SK-N-SH (cell line): ENCODE data around the gene RNF180. TPM values are rescaled to one million over a fixed set of nuclear protein-coding genes. Genes with fewer than 3 reads are reported as not detected.

Source experiments
- CTCF ChIA-PET: fragments of 300-600, 350-600 bp; formaldehyde crosslinking; extraction: SDS; loops from one replicate; lab custom pipeline; 2021; lab: Yijun Ruan, JAX
- POLR2A ChIA-PET: fragments of 350-600 bp; sonication (Branson Sonifier 250); formaldehyde crosslinking; extraction: SDS; loops from one replicate; lab custom pipeline; 2020; ENCODE audit warnings: antibody characterized with exemption, inconsistent platforms; lab: Yijun Ruan, JAX
- DNase-seq: peaks from one replicate; pipeline ENCODE4 v3.0.0; 2012
- H2AFZ ChIP-seq: fragments of 200-600 bp; sonication (generic); 2 replicates; pipeline ENCODE4 v1.8.1; 2016; ENCODE audit warnings: antibody characterized with exemption, mild to moderate bottlenecking, low read depth
- H3F3A ChIP-seq: fragments of 200-600 bp; sonication (generic); replicated peaks from 2 replicates; pipeline ENCODE3; 2016; ENCODE audit warnings: antibody characterized with exemption, mild to moderate bottlenecking; ENCODE audit not compliant: insufficient read depth
- H3K27ac ChIP-seq, 2 experiments: fragments of 200-500 bp in 1 of 2; fragments of 200-600 bp in 1 of 2; sonication (Bioruptor generic) in 1 of 2; sonication (generic), shearing (Covaris generic) in 1 of 2; 2 replicates each; pipeline versions ENCODE4 v1.5.1 to v1.6.1; 2014 to 2016; ENCODE audit warnings: low read depth in 2 of 2, inconsistent platforms in 1 of 2, low read length in 1 of 2, mild to moderate bottlenecking in 1 of 2, mixed read lengths in 1 of 2
- H3K27me3 ChIP-seq: fragments of 200-600 bp; sonication (generic), shearing (Covaris generic); 2 replicates; pipeline ENCODE4 v1.6.1; 2016; ENCODE audit warnings: mixed run types; ENCODE audit not compliant: insufficient read depth
- H3K36me3 ChIP-seq, 2 experiments: fragments of 200-500 bp in 1 of 2; fragments of 200-600 bp in 1 of 2; sonication (Bioruptor generic) in 1 of 2; sonication (generic) in 1 of 2; replicated peaks in 1 of 2; 2 replicates each; pipeline versions ENCODE3 to v1.5.1; 2014 to 2016; ENCODE audit warnings: low read length in 1 of 2, mild to moderate bottlenecking in 1 of 2; ENCODE audit not compliant: insufficient read depth in 2 of 2, control insufficient read depth in 1 of 2
- H3K4me1 ChIP-seq, 2 experiments: fragments of 200-500 bp in 1 of 2; fragments of 200-600 bp in 1 of 2; sonication (Bioruptor generic) in 1 of 2; sonication (generic), shearing (Covaris generic) in 1 of 2; 2 replicates each; pipeline versions ENCODE4 v1.5.1 to v1.6.1; 2014 to 2016; ENCODE audit warnings: low read depth in 1 of 2, low read length in 1 of 2, mixed run types in 1 of 2; ENCODE audit not compliant: insufficient read depth in 2 of 2, control insufficient read depth in 1 of 2
- H3K4me2 ChIP-seq: fragments of 200-600 bp; sonication (generic), shearing (Covaris generic); 2 replicates; pipeline ENCODE4 v1.6.1; 2017; ENCODE audit warnings: mixed run types
- H3K4me3 ChIP-seq, 2 experiments: fragments of 200-500 bp in 1 of 2; fragments of 200-600 bp in 1 of 2; sonication (Bioruptor generic) in 1 of 2; sonication (generic), shearing (Covaris generic) in 1 of 2; 2 replicates each; pipeline versions ENCODE4 v1.5.1 to v1.8.1; 2014 to 2016; ENCODE audit warnings: low read depth in 2 of 2, inconsistent platforms in 1 of 2, low read length in 1 of 2, mild to moderate bottlenecking in 1 of 2, mixed read lengths in 1 of 2, moderate library complexity in 1 of 2
- H3K79me2 ChIP-seq: fragments of 200-600 bp; sonication (generic); 2 replicates; pipeline ENCODE4 v1.8.1; 2017; ENCODE audit warnings: mild to moderate bottlenecking; ENCODE audit not compliant: insufficient read depth
- H3K9ac ChIP-seq: fragments of 200-600 bp; sonication (generic); 2 replicates; pipeline ENCODE4 v1.6.1; 2017; ENCODE audit warnings: mixed run types
- H3K9me2 ChIP-seq: fragments of 200-600 bp; sonication (generic); 2 replicates; pipeline ENCODE4 v1.6.1; 2017; ENCODE audit warnings: mixed run types
- H3K9me3 ChIP-seq: fragments of 200-600 bp; sonication (generic); 2 replicates; pipeline ENCODE4 v1.6.1; 2017; ENCODE audit warnings: mixed run types, mild to moderate bottlenecking, moderate library complexity
- H4K20me1 ChIP-seq: fragments of 200-600 bp; sonication (generic); 2 replicates; pipeline ENCODE4 v1.6.1; 2017; ENCODE audit warnings: mild to moderate bottlenecking, mixed run types; ENCODE audit not compliant: insufficient read depth
- CHD2 ChIP-seq: fragments of 150-350 bp; IDR thresholded peaks from 2 replicates; pipeline ENCODE4 v1.6.1; 2018; ENCODE audit warnings: low read length; ENCODE audit not compliant: partially characterized antibody
- EP300 ChIP-seq, 2 experiments: IDR thresholded peaks; 2 replicates each; pipeline versions ENCODE4 v1.4.0 to v1.6.1; 2012; ENCODE audit warnings: borderline replicate concordance in 1 of 2, low read depth in 1 of 2, low read length in 1 of 2
- EZH2phosphoT487 ChIP-seq: fragments of 200-600 bp; sonication (generic); IDR thresholded peaks from 2 replicates; pipeline ENCODE4 v1.6.1; 2017; ENCODE audit warnings: low read depth, mixed run types, mild to moderate bottlenecking, antibody characterized with exemption, moderate library complexity, borderline replicate concordance
- MEF2A ChIP-seq: IDR thresholded peaks from 2 replicates; pipeline ENCODE4 v1.4.0; 2012; ENCODE audit warnings: low read depth, borderline replicate concordance
- MXI1 ChIP-seq: IDR thresholded peaks from 2 replicates; pipeline ENCODE4 v1.6.1; 2012; ENCODE audit warnings: mild to moderate bottlenecking, low read depth, low read length, improper control_type of control experiment
- RFX5 ChIP-seq: IDR thresholded peaks from 2 replicates; pipeline ENCODE4 v1.6.1; 2012; ENCODE audit warnings: mild to moderate bottlenecking, improper control_type of control experiment, low read length
- RXRA ChIP-seq: IDR thresholded peaks from 2 replicates; pipeline ENCODE4 v1.4.0; 2012; ENCODE audit warnings: low read depth, mild to moderate bottlenecking, borderline replicate concordance
- SIN3A ChIP-seq: IDR thresholded peaks from 2 replicates; pipeline ENCODE4 v1.6.1; 2012; ENCODE audit warnings: low read depth, mild to moderate bottlenecking, low read length, moderate library complexity, borderline replicate concordance
- WGBS: methylation state at CpG from one replicate; pipeline ENCODE4 v1.1.6; 2017; ENCODE audit warnings: low lambda C conversion rate; 5-methylcytosine and 5-hydroxymethylcytosine counted together
- polyA plus RNA-seq, 3 experiments: library from polyadenylated mRNA; depleted of rRNA; stranded (reverse); fragments of >200 nt; gene quantifications; 2 replicates each; pipeline ENCODE4 v1.2.3, GENCODE V29; 2012
- TF ChIP-seq, protein P1 (sequence below): IDR thresholded peaks from 2 replicates; pipeline ENCODE4; 2012
- TF ChIP-seq, protein P2 (sequence below): fragments of 150-350 bp; IDR thresholded peaks from 2 replicates; pipeline ENCODE4 v1.6.1; 2017; ENCODE audit warnings: antibody characterized with exemption, low read length, low read depth, borderline replicate concordance

The RNF180 gene
- polyA plus RNA-seq, 1 of the 3 experiments (the other 2 are of a cell fraction): 0.02 TPM

DNA sequence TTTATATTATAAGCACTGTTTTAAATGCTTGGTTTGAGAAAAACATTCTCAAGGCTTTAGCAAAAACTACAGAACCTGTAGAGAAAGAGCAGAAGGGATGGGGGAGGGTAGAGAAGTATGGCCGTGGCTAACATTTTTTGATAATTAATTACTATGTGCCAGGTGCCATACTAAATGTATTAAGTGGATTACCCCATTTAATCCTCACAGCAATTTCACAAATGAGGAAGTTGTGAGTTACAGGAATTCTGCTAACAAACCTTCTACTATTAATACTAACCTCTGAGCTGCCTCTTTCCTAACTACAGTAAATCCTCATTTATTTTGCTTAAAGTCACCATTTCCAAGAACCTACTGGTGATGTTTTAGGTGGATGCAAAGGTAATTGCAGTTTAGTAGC, 157.9 kb downstream of the RNF180 start:
- no peaks in the 10 kb centered on the region for H4K20me1 ChIP-seq
- WGBS: 0% methylated on average over 1 of the region's 1 CpG
- no peaks in the 10 kb centered on the region for H3K27me3 ChIP-seq
- H3K79me2 ChIP-seq: no peaks in the 10 kb centered on the region
- H2AFZ ChIP-seq: no peak overlapping the region
- TF ChIP-seq, protein P1, sequence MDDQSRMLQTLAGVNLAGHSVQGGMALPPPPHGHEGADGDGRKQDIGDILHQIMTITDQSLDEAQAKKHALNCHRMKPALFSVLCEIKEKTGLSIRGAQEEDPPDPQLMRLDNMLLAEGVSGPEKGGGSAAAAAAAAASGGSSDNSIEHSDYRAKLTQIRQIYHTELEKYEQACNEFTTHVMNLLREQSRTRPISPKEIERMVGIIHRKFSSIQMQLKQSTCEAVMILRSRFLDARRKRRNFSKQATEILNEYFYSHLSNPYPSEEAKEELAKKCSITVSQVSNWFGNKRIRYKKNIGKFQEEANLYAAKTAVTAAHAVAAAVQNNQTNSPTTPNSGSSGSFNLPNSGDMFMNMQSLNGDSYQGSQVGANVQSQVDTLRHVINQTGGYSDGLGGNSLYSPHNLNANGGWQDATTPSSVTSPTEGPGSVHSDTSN: no peak
- TF ChIP-seq, protein P2, sequence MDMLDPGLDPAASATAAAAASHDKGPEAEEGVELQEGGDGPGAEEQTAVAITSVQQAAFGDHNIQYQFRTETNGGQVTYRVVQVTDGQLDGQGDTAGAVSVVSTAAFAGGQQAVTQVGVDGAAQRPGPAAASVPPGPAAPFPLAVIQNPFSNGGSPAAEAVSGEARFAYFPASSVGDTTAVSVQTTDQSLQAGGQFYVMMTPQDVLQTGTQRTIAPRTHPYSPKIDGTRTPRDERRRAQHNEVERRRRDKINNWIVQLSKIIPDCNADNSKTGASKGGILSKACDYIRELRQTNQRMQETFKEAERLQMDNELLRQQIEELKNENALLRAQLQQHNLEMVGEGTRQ: no peak
- no peak for TF ChIP-seq RXRA
- no peak for TF ChIP-seq MEF2A
- no peak for TF ChIP-seq MXI1
- TF ChIP-seq CHD2: no peak
- TF ChIP-seq SIN3A: no peak
- no peak for TF ChIP-seq EZH2phosphoT487
- TF ChIP-seq, all 33 proteins: peak for 0
- no peaks in the 10 kb centered on the region for H3K9me3 ChIP-seq
- no peaks in the 10 kb centered on the region for H3K4me1 ChIP-seq
- H3K4me2 ChIP-seq: no peak overlapping the region
- no peaks in the 10 kb centered on the region for H3F3A ChIP-seq
- no peak for DNase-seq
- no peaks in the 10 kb centered on the region for H3K36me3 ChIP-seq
- no peak overlapping the region for H3K9ac ChIP-seq
- ChIA-PET POLR2A (no interaction called here), CTCF (no interaction called here)
- no peaks in the 10 kb centered on the region for H3K9me2 ChIP-seq
- no peak overlapping the region for H3K27ac ChIP-seq
- no peak overlapping the region for H3K4me3 ChIP-seq

DNA sequence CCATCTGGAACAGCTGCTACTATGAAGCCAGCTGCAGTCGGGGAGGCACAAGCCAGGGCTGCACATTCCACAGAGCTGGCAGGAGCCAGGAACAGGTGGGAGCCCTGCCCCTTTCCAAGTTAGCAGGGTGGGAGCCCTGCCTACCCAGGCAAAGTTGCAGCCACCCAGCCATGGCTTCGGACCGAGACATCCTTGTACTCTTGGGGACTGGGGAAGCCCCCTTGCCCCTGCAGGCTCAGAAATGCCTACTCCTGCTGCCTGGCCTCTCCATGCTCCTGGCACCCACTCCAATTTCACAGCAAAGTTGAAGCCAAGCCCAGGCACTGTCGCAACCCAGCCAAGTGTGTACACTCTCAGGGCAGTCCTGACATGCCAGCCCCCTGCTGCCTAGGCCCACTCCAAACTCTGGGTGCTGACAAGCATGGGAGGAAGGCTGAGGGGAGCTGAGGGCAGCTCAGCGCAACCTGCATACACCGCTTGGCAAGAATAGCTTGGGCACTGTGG, 165.1 kb downstream of the RNF180 start:
- POLR2A ChIA-PET: no interaction called here
- CTCF ChIA-PET: no interaction called here
- Histone ChIP-seq H3F3A (no peaks in the 10 kb centered on the region), H4K20me1 (no peaks in the 10 kb centered on the region), H3K79me2 (no peaks in the 10 kb centered on the region), H3K4me2 (no peak overlapping the region), H3K4me1 (no peaks in the 10 kb centered on the region), H3K27ac (no peak overlapping the region), H3K9me3 (no peaks in the 10 kb centered on the region), H3K9ac (no peak overlapping the region), H2AFZ (no peak overlapping the region), H3K4me3 (no peak overlapping the region), H3K36me3 (no peaks in the 10 kb centered on the region), H3K27me3 (no peaks in the 10 kb centered on the region), H3K9me2 (no peaks in the 10 kb centered on the region)
- DNase-seq: no peak
- TF ChIP-seq EP300 (IDR thresholded peaks at IDR 0.05; ENCODE audit: borderline replicate concordance in 1 of 2, low read depth in 1 of 2, low read length in 1 of 2) (no peak), RFX5 (no peak)
- 0% methylated on average over 4 of the region's 6 CpGs for WGBS
